ENCODE data around the gene TPRN. TPM values are rescaled to one million over a fixed set of nuclear protein-coding genes. Genes with fewer than 3 reads are reported as not detected.

TPRN gene
- total RNA-seq, 1 donor from 2014 or later = 2.8 TPM

GRCh38 chr9:137222190-137223077, 21.9 kb upstream of the TPRN start, which contains the start of gene RNF208:
Gene RNF208, minus strand, starts transcription at chr9:137222240. Its CDS starts 1,028 bp downstream, at chr9:137221212.
- Histone ChIP-seq H3K9me3 (no peaks in the 10 kb centered on the region), H3K27me3 (no peaks in the 10 kb centered on the region), H3K27ac (peak within 1 kb of the TSS; percentile 94 to 95), H3K36me3 (no peaks in the 10 kb centered on the region), H3K4me3 (peak within 1 kb of the TSS; percentile 75 to 89), H3K4me1 (peaks cover 5 to 19% of the 10 kb centered on the region in 2 donors)
- TF ChIP-seq CTCF (IDR thresholded peaks at IDR 0.05) = no peak
- intact Hi-C loops (cut with DNase I) = loop anchor here (1.0 to 10.0 kb wide), 5 partner anchors 18 to 428 kb away; partner anchors contain the start of genes ANAPC2, CCDC183, SSNA1 and TMEM141
- no peak for DNase-seq (ENCODE audit: low spot score in 2 of 2)

GRCh38 chr9:137221506-137222111, 21.1 kb upstream of the TPRN start:
- H3K27me3 ChIP-seq = no peaks in the 10 kb centered on the region
- H3K27ac ChIP-seq = no peak overlapping the region
- TF ChIP-seq CTCF (IDR thresholded peaks at IDR 0.05) = no peak
- peak overlapping the region; percentile 54 to 69 for H3K4me3 ChIP-seq
- peaks cover 5 to 19% of the 10 kb centered on the region in 2 donors for H3K4me1 ChIP-seq
- no peaks in the 10 kb centered on the region for H3K9me3 ChIP-seq
- DNase-seq (ENCODE audit: low spot score in 2 of 2) = no peak
- no peaks in the 10 kb centered on the region for H3K36me3 ChIP-seq
- intact Hi-C loops (cut with DNase I) = loop anchor here (10.0 kb wide), 1 partner anchor 427 kb away; the partner anchor contains the start of genes CCDC183 and TMEM141

GRCh38 chr9:137221095-137221505, 20.6 kb upstream of the TPRN start:
- intact Hi-C loops (cut with DNase I) = loop anchor here (10.0 kb wide), 1 partner anchor 426 kb away; the partner anchor contains the start of genes CCDC183 and TMEM141
- H3K36me3 ChIP-seq = no peaks in the 10 kb centered on the region
- no peak overlapping the region for H3K27ac ChIP-seq
- DNase-seq (ENCODE audit: low spot score in 2 of 2) = no peak
- H3K9me3 ChIP-seq = no peaks in the 10 kb centered on the region
- H3K4me3 ChIP-seq = peak overlapping the region; percentile 54 to 69
- peaks cover 5 to 19% of the 10 kb centered on the region in 2 donors for H3K4me1 ChIP-seq
- TF ChIP-seq CTCF (IDR thresholded peaks at IDR 0.05) = no peak
- H3K27me3 ChIP-seq = no peaks in the 10 kb centered on the region

GRCh38 chr9:137220317-137221094, 20.0 kb upstream of the TPRN start:
- Histone ChIP-seq H3K4me1 (peaks cover 5 to 19% of the 10 kb centered on the region in 2 donors), H3K4me3 (no peak overlapping the region), H3K36me3 (no peaks in the 10 kb centered on the region), H3K27ac (no peak overlapping the region), H3K27me3 (no peaks in the 10 kb centered on the region), H3K9me3 (no peaks in the 10 kb centered on the region)
- intact Hi-C loops (cut with DNase I) = loop anchor here (10.0 kb wide), 1 partner anchor 426 kb away; the partner anchor contains the start of genes CCDC183 and TMEM141
- TF ChIP-seq CTCF (IDR thresholded peaks at IDR 0.05) = no peak
- DNase-seq (ENCODE audit: low spot score in 2 of 2) = no peak

GRCh38 chr9:137219757-137220316, 19.3 kb upstream of the TPRN start:
- DNase-seq (ENCODE audit: low spot score in 2 of 2) = no peak
- no peak for TF ChIP-seq CTCF (IDR thresholded peaks at IDR 0.05)
- H3K4me1 ChIP-seq = peaks cover 5 to 19% of the 10 kb centered on the region in 2 donors
- no peaks in the 10 kb centered on the region for H3K9me3 ChIP-seq
- H3K27me3 ChIP-seq = no peaks in the 10 kb centered on the region
- H3K27ac ChIP-seq = no peak overlapping the region
- intact Hi-C loops (cut with DNase I) = loop anchor here (10.0 kb wide), 1 partner anchor 425 kb away; the partner anchor contains the start of genes CCDC183 and TMEM141
- no peak overlapping the region for H3K4me3 ChIP-seq
- H3K36me3 ChIP-seq = no peaks in the 10 kb centered on the region

All from ascending aorta (tissue), 2 donors.